Parathyroid adenoma (tissue), 2 donors: ENCODE data around the gene ZC3H13.

Experiments
- H2AFZ ChIP-seq: fragments of 300-600 bp; sonication (generic); one replicate; pipeline ENCODE4 v1.7.0; 2017; ENCODE audit warnings: antibody characterized with exemption, mild to moderate bottlenecking
- H3K27ac ChIP-seq: fragments of 300-600 bp; sonication (generic); one replicate; pipeline ENCODE4 v1.7.0; 2017
- H3K27me3 ChIP-seq: fragments of 300-600 bp; sonication (generic); one replicate; pipeline ENCODE4 v1.7.0; 2017; ENCODE audit warnings: low read length; ENCODE audit not compliant: control insufficient read depth, insufficient read depth
- H3K36me3 ChIP-seq: fragments of 300-600 bp; sonication (generic); one replicate; pipeline ENCODE4 v1.7.0; 2017; ENCODE audit warnings: low read length; ENCODE audit not compliant: control insufficient read depth, insufficient read depth
- H3K4me1 ChIP-seq: fragments of 300-600 bp; sonication (generic); one replicate; pipeline ENCODE4 v1.7.0; 2017; ENCODE audit warnings: control low read depth
- H3K4me2 ChIP-seq: fragments of 300-600 bp; sonication (generic); one replicate; pipeline ENCODE4 v1.7.0; 2017; ENCODE audit warnings: low read length
- H3K4me3 ChIP-seq: fragments of 300-600 bp; sonication (generic); one replicate; pipeline ENCODE4 v1.7.0; 2017; ENCODE audit warnings: low read depth, low read length
- H3K79me2 ChIP-seq: fragments of 300-600 bp; sonication (generic); one replicate; pipeline ENCODE4 v1.7.0; 2017; ENCODE audit warnings: control low read depth
- H3K9ac ChIP-seq: fragments of 300-600 bp; sonication (generic); one replicate; pipeline ENCODE4 v1.7.0; 2017; ENCODE audit warnings: mild to moderate bottlenecking
- H3K9me3 ChIP-seq: fragments of 300-600 bp; sonication (generic); one replicate; pipeline ENCODE4 v1.7.0; 2017; ENCODE audit warnings: low read length; ENCODE audit not compliant: control insufficient read depth
- CTCF ChIP-seq: fragments of 300-600 bp; sonication (generic); IDR thresholded peaks from one replicate; pipeline ENCODE4 v1.7.0; 2017; ENCODE audit warnings: antibody characterized with exemption, mild to moderate bottlenecking
- donor health status: primary hyperparathyroidism.

The ZC3H13 gene

DNA sequence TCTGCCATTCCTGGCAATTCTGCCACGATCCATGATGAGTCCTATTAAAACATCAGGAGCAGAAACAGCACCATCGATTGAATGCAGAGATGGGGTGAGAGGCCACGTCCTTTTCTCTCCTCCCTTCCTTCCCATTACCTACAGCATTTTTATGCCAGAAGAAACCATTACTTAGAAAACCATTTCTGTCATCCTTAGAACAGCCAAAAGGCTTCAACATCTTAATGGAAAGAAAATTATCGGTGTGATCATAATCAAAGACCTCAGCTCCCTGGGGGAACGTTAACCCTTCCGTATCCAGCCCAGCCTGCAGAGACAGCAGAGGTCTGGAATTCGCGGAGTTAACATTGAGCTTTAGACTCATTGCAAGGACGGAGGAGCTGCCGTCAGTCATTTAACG, 145.0 kb downstream of the ZC3H13 start:
- Histone ChIP-seq H3K4me3 (no peak overlapping the region), H3K79me2 (no peaks in the 10 kb centered on the region), H2AFZ (no peak overlapping the region), H3K9ac (no peak overlapping the region), H3K36me3 (no peaks in the 10 kb centered on the region), H3K27me3 (no peaks in the 10 kb centered on the region), H3K4me1 (no peaks in the 10 kb centered on the region), H3K27ac (no peak overlapping the region), H3K4me2 (no peak overlapping the region), H3K9me3 (no peaks in the 10 kb centered on the region)
- TF ChIP-seq CTCF = no peak
